Adipocyte (in vitro differentiated cells): Measurements from ENCODE around the gene DDX23.

Experiments used
- DNase-seq: peaks from one replicate; pipeline ENCODE4 v3.0.0-alpha.2; 2015; ENCODE audit warnings: low read depth
- H3K27me3 ChIP-seq: replicated peaks from 2 replicates; pipeline ENCODE4 v1.7.0; 2013; ENCODE audit warnings: mild to moderate bottlenecking, low read length, moderate library complexity; ENCODE audit not compliant: control insufficient read depth, insufficient read depth
- H3K36me3 ChIP-seq: 2 replicates; pipeline ENCODE4 v1.7.0; 2013; ENCODE audit warnings: low read length, mild to moderate bottlenecking, moderate library complexity; ENCODE audit not compliant: control insufficient read depth, insufficient read depth, severe bottlenecking
- H3K4me1 ChIP-seq: 2 replicates; pipeline ENCODE4 v1.7.0; 2013; ENCODE audit warnings: mild to moderate bottlenecking, low read length, moderate library complexity; ENCODE audit not compliant: control insufficient read depth, insufficient read depth
- H3K4me3 ChIP-seq: 2 replicates; pipeline ENCODE4 v1.7.0; 2013; ENCODE audit warnings: mild to moderate bottlenecking, low read length, moderate library complexity
- H3K9ac ChIP-seq: 2 replicates; pipeline ENCODE4 v1.7.0; 2013; ENCODE audit warnings: mild to moderate bottlenecking, low read length, moderate library complexity
- H3K9me3 ChIP-seq: 2 replicates; pipeline ENCODE4 v1.7.0; 2013; ENCODE audit warnings: mild to moderate bottlenecking, low read length, moderate library complexity; ENCODE audit not compliant: control insufficient read depth

The DDX23 gene

DNA sequence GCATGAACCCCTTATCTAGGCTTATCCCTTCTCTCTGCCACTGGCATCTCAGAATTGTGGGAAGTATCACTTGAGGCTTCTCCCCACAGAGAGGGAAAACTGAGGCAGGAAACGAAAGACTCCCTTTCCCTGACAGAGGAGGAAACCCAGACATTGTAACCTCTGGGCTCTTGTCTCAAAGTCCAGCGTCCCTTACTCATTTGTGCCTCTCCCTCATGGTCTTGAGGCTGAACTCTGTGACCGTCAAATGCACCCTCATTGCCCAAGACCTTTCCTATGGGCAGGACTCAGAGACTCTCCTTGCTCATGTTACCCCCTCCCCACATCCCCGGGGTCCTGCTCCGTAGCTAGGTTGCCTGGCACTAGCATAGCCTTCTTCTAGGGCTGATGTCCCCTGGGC, 29.8 kb downstream of the DDX23 start:
- Histone ChIP-seq H3K4me1 (peaks cover 7% of the 10 kb centered on the region), H3K27me3 (no peaks in the 10 kb centered on the region), H3K4me3 (no peak overlapping the region), H3K36me3 (peaks cover 33% of the 10 kb centered on the region), H3K9me3 (no peaks in the 10 kb centered on the region), H3K9ac (no peak overlapping the region)
- DNase-seq, result no peak

DNA sequence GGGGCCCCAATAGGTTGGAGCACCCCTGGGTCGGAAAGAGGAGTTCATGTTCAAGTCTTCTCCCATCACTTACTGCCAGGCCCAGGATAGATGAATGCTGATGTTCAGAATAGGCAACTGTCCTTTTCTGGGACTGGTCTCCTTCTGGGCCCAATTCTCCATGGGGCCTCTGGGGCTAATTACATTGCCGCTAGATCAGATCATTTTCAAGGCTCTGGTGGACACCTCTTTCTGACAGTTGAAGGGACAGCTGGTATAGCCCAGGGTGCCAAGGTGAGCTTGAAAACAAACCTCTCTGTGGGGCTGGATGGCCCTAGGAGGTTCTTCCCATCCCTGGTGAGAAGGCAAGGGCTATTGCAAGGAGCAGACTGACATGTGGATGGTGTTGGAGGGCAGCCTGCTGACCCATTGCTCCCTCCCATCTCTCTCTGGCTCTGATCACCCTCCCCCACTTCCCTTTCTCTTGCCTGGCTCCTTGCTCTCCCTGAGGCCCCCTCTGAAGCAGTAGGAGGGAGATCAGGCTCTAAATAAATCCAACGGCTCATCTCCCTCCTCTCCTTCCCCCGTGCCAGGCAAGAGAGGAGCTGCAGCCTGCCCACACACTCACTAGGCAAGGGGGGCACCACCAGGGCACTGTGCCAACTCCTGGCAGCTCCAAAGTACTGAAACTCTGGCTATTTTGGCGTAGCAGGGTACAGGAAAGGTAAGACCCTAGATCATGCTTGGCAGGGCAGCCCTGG, 31.8 kb downstream of the DDX23 start:
- Histone ChIP-seq H3K9ac (no peak overlapping the region), H3K4me3 (no peak overlapping the region), H3K4me1 (peaks cover 16% of the 10 kb centered on the region), H3K9me3 (no peaks in the 10 kb centered on the region), H3K27me3 (no peaks in the 10 kb centered on the region), H3K36me3 (peaks cover 16% of the 10 kb centered on the region)
- DNase-seq, result no peak

DNA sequence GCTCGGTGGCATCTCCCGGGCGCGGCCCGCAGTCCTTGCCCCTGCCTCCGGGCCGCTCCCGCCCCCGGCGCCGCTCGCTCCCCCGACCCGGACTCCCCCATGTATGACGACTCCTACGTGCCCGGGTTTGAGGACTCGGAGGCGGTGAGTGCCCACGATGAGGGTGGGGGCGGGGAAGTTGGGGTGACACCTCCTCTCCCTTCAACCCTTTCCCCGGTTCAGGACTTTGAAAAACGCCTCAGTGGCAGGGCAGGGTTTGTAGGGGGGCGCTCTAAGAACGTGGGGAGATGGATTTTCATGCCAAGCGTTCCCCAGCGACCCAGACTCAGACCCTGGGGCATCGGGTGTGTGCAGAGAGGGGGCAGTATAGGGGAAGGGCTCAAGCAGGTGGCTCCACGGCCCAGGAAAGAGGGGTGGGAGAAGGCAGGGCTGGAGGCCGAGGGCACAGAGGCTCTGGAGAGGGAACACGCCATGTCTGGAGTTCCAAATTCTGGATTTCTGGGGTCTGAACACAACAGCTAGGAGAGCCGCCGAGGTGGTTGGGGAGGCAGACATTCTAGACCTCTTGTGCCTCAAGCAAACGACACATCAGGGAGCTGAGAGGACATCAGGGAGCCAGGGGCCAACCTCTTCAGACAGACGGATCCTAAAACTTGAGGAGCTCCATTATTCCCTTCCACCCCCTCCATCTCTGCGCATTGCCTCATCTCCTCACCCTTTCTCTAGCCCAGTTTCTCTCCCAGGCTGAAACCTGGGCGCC, 33.0 kb downstream of the DDX23 start:
- no peaks in the 10 kb centered on the region for H3K9me3 ChIP-seq
- DNase-seq, result no peak
- peak overlapping the region; percentile 17 for H3K9ac ChIP-seq
- peak overlapping the region; percentile 70 for H3K4me3 ChIP-seq
- peaks cover 18% of the 10 kb centered on the region for H3K4me1 ChIP-seq
- H3K36me3 ChIP-seq, result peaks cover 8% of the 10 kb centered on the region
- H3K27me3 ChIP-seq, result no peaks in the 10 kb centered on the region

DNA sequence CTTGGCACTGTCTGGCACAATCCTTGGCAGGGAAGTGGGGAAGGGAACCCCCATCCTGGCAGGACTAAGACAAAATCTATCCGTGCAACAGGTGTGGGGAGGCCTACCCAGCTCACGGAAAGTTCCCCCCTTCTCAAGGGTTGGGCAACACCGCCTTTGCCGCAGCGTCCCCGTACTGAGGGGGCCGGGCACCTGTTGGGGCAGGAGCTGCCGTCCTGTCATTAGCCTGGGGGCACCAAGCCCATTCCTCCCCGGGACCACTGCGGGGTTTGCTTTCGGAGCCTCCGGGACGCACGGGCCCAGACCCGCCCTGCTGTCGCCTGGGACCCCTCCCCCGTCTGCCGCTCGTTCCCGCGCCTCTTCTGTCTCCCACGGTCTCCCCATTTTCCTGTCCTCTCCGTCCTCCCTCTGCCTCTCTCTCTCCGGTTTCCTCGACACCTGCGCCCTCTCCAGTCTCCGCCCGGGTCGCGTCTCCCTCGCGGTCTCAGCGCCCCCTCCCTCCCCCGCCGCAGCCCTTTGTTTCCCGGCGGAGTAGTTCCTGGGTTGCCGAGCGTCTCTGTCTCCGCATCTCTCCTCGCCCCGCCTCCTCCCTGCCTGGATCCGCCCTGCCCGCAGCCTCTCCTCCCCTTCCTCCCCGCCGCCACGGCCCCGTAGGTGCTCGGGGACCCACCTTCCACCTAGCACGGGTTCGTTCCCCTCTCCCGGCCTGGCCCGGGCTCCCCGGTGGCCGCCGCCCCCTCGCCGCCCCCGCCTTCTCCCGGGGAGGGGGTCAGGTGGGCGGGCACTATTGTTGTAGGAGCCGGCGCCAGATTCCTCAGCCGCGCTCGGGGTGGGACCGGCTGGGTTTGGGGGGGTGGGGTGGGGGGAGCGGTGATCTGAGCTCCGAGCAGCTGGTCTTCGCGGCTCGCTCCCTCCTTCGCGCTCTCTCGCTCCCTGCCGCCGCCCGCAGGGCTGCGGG, 33.8 kb downstream of the DDX23 start, which contains the start of gene CACNB3:
Gene CACNB3 (plus strand): TSS at position 624 of the 958 bp plus-strand sequence. CDS start 434 bp downstream, outside the sequence.
- DNase-seq, result peak; percentile 78
- no peaks in the 10 kb centered on the region for H3K27me3 ChIP-seq
- no peaks in the 10 kb centered on the region for H3K9me3 ChIP-seq
- H3K36me3 ChIP-seq, result no peaks in the 10 kb centered on the region
- peak within 1 kb of the TSS; percentile 70 for H3K9ac ChIP-seq
- H3K4me1 ChIP-seq, result peaks cover 22% of the 10 kb centered on the region
- peak within 1 kb of the TSS; percentile 81 for H3K4me3 ChIP-seq

DNA sequence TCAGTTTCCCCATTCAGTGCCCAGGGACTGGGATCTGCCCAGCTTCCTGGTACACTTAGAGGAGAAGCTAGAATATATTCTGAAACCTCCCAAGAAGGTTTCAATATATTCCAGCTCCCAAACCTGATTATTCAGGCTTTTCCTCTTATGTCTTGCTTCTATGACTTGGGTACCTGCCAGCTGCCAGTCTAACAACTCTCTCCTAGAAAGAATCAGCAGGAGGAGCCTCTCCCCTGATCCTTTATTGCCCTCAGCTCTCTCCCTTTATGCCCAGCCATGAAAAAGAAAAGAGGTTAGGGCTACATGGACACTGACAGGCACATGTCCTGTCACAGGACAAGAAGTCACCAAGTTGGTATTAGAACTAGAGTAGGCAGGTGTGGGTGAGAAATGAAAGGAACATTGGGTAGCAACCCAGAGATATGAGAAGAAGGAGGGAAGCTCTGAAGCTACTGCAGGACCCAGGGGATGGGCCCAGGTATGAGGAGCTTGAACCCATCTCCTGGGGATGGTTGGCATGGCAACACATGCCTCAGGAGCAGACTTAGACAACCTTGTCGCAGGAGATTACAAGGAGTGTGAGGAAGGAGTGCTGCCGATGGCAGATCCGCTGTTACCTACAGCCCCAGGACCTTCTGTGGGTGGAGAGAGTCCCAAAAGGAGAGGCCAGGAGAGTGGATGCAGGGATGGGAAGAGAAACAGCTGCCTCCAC, 35.7 kb downstream of the DDX23 start:
- H3K9ac ChIP-seq, result peak overlapping the region; percentile 94
- DNase-seq, result peak; percentile 30
- H3K27me3 ChIP-seq, result no peaks in the 10 kb centered on the region
- no peaks in the 10 kb centered on the region for H3K9me3 ChIP-seq
- H3K4me3 ChIP-seq, result peak overlapping the region; percentile 91
- peaks cover 35% of the 10 kb centered on the region for H3K4me1 ChIP-seq
- H3K36me3 ChIP-seq, result no peaks in the 10 kb centered on the region

DNA sequence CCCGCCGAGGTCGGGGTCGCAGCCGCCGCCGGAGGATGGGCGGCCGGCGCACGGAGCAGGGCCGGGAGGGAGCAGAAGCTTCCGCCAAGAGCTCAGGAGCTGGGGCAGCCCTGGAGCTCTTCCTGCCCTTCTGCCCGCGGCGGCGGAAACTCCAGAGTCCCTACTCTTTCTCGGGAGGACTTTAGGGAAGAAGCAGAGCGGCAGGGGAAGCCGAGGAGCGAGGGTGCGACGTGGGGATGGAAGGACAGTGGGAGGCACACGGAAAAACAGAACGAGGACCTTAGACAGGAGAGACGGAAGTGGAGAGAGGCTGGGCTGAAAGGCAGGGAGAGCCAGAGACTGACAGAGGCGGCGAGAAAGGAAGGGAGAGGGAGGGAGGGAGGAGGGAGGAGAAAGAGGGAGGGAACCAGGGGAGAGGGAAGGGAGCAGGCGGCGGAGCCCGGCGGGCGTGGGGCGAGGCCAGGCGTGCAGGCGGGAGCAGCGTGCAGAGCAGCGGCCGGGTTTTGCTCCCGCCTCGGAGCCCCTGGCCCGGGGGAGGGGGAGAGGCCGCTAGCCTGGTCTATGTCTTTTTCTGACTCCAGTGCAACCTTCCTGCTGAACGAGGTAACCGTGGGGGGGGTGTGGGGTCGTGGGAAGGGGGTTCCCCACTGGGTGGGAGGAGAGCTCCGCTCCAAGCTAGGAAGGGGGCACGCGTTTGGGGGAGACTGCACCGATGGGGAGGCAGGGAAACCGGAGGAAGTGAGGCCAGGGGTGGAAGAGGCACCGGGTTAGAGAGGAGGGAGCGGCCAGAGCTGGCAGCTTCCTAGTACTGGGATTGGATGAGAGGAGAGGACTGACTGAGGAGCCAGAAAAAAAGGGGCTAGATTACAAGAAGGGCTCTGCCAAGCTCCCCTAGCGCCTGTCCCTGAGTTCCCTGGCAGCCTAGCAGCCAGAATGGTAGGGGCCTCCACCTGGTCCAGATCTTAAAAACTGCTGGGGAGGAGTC, 36.5 kb downstream of the DDX23 start:
- peaks cover 44% of the 10 kb centered on the region for H3K4me1 ChIP-seq
- H3K9ac ChIP-seq, result peak overlapping the region; percentile 94
- DNase-seq, result peak; percentile 93
- peak overlapping the region; percentile 91 for H3K4me3 ChIP-seq
- H3K9me3 ChIP-seq, result no peaks in the 10 kb centered on the region
- no peaks in the 10 kb centered on the region for H3K36me3 ChIP-seq
- no peaks in the 10 kb centered on the region for H3K27me3 ChIP-seq

DNA sequence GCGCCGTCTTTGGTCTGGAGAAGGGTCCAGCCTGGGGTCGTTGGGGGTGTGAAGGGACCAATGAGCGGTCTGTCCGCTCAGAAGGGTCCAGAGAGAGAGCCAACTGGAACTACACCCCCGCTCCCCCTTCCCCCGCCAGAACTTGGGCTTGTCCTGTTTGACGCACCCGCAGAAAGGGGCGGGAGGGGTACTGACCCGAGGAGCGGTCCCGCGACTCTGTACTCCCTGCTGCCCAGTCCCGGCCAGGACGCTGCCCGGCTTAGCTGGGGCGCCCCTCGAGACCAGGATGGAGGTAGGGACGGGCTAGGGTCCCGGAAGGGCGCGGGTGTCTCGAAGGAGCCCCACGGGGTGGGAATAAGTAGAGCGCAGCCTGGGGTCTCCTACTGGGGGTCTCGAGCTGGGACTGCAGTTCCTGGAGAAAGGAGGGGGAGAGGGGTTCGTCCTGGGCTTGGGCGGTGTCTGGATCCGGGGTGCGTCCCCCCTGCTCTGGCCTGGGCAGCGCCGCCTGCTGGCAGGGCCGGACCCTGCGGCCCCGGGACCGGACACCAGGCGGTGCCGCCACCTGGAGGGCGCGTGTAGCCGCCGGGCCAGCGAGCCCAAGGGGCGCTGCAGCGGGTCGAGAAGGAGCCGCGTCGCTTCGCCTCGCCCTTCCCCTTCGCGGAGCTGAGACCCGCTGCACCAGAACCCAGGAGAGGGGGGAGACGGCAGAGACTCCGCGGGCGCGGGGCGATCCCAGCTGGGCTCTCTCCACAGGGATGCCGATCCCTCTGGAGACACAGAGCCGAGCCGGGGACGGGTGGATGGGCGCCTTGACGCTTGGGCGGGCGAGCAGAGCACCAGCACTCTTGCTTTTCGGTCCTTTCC, 37.5 kb downstream of the DDX23 start:
- H3K4me1 ChIP-seq, result peaks cover 46% of the 10 kb centered on the region
- DNase-seq, result peak; percentile 95

DNA sequence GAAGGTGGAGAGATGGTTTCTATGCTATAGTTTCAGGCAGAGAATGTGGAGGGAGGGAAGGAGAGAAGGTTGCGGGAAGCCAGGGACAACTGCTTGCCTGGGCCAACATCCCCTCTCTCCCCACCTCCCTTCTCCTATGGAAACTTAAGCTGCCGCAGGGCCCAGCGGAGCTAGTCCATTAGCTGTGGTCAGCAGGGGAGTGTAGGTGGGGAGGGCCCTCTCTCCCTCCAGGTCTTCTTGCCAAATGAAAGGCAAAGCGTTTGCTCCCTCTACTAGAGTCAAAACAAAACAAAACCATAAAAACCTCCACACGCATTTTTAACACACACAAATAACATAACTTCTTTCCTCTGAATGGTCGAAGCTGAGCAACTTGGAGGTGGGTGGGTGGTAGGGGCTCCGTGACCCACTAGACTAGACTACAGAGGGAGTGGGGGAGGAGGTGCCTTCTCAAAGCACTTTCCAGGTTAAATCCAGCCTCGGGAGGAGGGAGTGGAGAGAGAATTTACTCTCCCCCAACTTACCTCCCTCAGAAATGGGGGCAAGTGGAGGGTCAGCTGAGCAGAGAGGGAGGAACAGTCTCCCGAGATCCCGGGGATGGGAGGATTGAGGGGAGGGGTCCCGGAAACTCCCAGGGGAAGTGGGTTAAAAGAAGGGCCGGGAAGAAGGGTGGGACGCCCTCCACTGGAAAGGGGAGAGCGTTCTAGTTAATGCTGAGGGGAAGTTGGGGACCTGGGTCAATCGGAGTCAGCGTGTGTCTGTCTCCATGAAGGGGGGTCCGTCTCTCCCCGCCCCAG, 38.3 kb downstream of the DDX23 start:
- DNase-seq, result peak; percentile 56
- Histone ChIP-seq H3K4me1 (peaks cover 46% of the 10 kb centered on the region), H3K9ac (peak overlapping the region; percentile 94), H3K9me3 (no peaks in the 10 kb centered on the region), H3K27me3 (no peaks in the 10 kb centered on the region), H3K36me3 (no peaks in the 10 kb centered on the region), H3K4me3 (peak overlapping the region; percentile 91)

More for the DNA sequence above, 37.5 kb downstream of the DDX23 start:
- Histone ChIP-seq H3K9ac (peak overlapping the region; percentile 94), H3K9me3 (no peaks in the 10 kb centered on the region), H3K36me3 (no peaks in the 10 kb centered on the region), H3K27me3 (no peaks in the 10 kb centered on the region), H3K4me3 (peak overlapping the region; percentile 91)

DNA sequence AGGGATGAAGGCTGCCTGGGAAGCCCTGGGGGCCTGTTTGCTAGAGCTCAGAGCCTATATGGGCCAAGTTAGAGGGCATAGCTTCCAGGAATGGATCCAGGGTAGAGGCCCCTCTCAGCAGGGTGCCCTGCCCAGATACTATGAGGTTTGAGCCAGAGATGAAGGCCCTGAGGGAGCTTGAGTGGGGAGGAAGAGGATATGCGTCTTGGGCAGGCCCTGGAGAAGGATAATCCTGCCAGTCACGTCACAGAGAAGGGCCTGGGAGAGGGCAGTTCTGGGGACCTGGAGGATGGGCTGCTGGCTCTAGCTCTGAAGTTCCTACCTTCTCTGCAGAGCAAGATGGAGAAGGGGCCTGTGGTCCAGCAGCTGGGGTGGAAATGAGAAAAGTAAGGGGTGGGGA, 39.6 kb downstream of the DDX23 start:
- no peaks in the 10 kb centered on the region for H3K27me3 ChIP-seq
- H3K9me3 ChIP-seq, result no peaks in the 10 kb centered on the region
- H3K4me3 ChIP-seq, result no peak overlapping the region
- no peaks in the 10 kb centered on the region for H3K36me3 ChIP-seq
- H3K9ac ChIP-seq, result peak overlapping the region; percentile 17
- H3K4me1 ChIP-seq, result peaks cover 39% of the 10 kb centered on the region
- DNase-seq, result peak; percentile 59
